ENCODE results near the gene C7orf57.
"Not testable (repeated sequence)": the region's sequence is repeated elsewhere in the genome, so short reads cannot be mapped to it uniquely, and the experiment has no call there.

Gene C7orf57

DNA sequence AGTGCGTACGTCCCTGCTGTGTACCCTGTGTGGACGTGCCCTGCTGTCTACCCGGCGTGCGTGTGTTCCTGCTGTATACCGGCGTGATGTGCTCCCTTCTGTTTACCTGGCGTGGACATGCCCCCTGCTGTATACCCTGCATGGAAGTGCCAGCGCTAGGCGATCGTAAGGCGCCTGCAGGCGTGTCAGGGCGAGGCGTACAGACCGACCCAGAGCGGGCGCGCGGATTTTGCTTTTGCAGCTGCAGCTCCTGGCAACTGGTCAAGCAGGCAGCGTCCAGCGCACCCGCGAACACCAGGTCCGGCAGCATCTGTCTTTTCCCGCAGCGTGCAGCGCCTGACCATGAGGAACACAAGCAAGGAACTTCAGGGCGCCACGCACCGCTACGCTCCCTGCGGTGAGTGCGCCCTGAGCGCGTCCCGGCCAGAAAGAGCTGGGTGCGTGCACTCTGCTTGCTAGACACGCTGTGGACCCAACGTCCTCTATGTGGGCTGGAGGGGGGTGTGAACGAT, 680 bp downstream of the C7orf57 start:
- no peak for DNase-seq (ENCODE audit: low read depth in 2 of 2)

DNA sequence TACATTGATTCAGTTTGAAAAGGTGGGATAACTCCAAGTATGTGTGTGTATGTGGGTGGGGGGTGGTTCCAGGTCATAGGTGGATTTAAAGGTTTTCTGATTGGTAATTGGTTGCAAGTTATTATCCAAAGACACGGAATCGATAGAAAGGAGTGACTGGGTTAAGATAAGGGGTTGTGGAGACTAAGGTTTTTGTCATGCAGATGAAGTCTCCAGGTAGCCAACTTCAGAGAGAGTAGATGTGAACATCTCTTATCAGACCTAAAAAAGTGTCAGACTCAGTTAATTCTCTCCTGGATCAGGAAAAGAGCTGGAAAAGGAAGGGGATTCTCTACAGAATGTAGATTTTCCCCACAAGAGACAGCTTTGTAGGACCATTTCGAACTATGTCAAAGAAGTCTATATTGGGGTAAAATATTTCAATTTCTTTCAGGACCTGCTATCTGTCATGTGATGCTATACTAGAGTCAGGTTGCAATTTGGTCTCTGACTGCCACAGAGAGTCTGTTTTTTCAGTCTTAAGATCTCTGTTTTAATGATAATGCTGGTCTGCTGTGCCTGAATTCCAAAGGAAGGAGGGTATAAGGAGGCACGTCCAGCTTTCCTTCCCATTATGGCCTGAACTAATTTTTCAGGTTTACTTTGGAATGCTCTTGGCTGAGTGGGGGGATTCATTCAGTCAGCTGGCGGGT, 3.6 kb downstream of the C7orf57 start:
- DNase-seq (ENCODE audit: low read depth in 2 of 2) = no peak

DNA sequence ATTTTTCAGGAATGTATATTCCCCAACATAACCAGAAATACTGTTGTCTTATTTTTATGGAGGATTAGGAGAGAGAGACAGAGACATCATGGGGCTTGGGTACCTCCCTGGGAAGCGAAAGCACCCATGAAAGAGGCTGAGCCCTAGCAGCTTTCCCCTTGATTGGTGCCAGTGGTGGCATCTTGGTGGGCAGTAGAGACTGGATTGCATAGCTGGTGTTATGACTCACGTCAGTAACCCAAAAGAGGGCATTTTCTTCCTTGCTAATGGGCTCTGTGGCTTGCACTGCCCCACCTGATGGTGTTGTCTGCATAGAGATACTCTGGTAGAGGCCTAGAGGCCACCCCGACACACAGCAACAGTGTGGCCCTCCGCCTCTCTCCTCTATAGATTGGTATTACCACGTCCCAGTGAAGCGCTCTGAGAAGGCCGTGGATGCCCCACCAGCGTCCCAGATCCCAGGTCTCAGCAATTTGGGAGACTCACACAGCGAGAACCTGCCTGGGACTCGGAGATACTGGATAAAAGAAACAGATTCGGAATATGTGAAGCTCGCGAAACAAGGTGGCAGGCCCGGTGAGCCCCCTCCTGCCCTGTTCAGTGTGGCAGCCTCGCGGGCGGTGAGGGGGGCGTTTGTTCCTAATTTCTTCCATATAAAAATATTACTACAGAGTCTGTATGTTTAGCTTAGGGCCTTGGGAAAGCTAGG, 5.8 kb downstream of the C7orf57 start:
- no peak for DNase-seq (ENCODE audit: low read depth in 2 of 2)

DNA sequence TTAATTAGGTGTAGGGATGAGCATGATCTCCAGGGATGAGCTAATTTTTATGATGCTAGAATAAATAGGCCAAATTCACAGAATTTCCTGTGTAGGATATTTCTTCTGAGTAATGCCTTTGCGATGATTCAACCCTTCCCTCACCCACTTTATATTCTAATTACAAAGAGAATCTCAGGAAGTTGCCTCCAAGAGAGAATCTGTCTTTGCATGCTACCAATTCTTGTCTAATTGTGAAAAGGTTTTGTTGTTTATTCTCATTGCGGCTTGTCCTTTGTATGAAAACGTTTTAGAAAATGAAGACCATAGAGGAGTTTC, 6.3 kb downstream of the C7orf57 start:
- DNase-seq (ENCODE audit: low read depth in 2 of 2) = peak; percentile 49 to 56

DNA sequence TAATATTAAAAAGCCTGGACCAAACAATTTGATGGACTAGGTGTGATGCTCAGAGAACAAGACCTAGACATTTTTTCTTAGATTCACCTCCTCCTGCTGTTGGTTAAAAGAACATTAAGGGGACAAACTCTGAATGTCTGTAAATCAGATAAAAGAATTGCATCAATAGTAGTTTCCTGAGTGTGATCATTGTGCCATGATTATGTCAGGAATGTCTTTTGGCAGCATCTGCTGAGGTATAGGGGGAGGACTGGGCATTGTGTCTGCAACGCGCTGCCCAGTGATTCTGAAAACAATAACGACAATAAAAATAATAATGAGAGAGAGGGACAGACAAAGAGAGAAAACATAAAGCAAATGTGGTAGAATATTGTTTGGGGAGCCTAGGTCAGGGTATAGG, 6.9 kb downstream of the C7orf57 start:
- DNase-seq (ENCODE audit: low read depth in 2 of 2) = no peak

DNA sequence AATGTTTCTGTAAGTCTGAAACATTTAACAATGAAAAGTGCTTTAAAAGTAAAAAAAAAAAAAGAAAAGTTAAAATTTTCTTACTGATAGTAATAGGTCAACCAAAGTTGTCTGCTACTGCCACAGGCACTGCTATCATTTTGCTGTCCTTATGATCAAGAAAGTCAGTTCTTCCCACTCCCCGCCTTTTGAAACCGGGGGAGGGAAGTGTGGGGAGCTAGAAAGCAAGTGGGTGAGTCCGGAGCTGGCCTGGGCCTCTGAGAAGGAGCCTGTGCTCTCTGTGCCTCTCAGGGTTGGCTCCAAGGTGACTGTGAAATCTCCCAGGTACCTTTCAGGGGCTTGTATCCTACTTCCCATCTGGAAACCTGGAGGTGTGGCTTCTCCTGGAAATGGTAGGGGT, 7.3 kb downstream of the C7orf57 start:
- DNase-seq (ENCODE audit: low read depth in 2 of 2) = no peak

DNA sequence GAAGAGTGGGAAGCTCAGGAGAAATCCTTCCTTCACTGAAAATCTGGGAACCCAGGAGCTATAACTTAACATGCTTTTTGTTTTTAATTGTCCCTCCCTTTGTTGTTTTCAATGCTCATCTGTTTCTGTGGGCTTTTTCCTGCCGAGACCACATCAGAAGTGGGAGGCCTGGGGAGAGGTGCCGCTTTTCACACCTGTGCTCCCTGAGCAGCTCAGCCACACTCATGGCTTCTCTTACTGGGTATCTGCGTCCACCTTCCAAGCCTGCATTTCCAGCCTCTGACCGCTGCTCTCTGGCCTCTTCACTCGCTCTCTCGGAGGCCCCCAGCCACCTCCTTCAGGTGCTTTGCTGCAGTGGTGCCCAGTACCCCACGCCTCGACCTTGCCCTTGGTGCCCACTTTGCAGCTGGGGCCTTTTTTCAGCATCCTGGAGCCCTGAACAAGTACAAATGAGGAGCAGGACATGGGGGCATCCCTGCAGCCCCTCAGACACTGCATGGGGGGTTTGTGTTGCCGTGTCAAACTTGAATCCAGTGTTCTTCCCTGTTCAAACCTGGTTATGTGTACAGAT, 9.9 kb downstream of the C7orf57 start:
- no peak for DNase-seq (ENCODE audit: low read depth in 2 of 2)

DNA sequence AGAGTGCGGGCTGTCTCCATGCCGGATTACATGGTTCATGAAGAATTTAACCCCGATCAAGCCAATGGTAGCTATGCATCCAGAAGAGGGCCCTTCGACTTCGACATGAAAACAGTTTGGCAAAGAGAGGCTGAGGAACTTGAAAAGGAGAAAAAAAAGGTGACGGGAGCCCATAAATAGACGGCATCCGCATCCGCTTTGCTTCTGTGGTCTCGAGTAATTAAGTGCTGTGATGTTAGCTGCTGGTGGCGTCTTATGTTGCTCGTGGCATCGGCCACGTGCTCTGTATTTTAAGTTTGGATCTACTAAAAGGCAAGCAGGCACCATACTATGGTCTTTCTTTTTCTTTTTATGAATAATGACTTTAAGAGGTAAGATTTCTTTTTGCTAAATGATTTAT, 11.1 kb downstream of the C7orf57 start:
- no peak for DNase-seq (ENCODE audit: low read depth in 2 of 2)

DNA sequence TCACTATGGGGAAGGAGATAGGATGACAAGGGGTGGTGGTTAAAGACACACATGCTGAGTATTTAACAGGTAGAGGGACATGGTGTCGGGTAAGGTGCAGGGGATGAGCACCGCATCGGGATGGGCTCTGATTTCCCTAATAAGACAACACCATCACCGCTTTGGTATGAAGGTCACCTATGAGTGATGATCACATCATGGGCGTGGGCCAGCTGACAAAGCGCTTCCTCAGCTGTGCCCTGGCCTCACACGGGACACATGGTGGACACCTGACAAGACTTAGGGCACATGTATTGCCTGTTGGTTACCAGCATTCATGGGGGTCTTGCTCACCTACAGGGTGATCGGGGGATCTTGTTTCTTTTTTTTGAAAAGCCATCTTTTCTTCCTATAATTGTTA, 12.8 kb downstream of the C7orf57 start:
- no peak for DNase-seq (ENCODE audit: low read depth in 2 of 2)

DNA sequence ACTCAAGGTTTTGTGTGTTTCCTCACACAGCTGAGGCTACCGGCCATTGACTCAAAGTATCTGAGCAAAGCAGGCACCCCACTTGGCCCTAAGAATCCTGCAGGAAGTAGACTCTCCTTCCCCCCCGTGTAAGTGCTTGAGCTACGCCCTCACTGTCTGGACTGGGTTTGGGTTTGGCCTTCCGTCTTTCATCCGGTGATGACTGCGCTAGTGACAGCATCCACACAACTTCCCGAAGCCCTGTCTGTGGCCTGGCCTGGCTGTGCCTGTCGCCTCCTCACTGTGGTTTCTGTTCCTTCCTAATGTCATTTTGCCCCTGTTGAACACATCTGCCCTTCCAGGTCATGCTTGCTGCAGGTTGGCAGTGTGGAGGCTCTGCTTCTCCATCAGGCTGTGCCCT, 14.5 kb downstream of the C7orf57 start:
- DNase-seq (ENCODE audit: low read depth in 2 of 2) = no peak

DNA sequence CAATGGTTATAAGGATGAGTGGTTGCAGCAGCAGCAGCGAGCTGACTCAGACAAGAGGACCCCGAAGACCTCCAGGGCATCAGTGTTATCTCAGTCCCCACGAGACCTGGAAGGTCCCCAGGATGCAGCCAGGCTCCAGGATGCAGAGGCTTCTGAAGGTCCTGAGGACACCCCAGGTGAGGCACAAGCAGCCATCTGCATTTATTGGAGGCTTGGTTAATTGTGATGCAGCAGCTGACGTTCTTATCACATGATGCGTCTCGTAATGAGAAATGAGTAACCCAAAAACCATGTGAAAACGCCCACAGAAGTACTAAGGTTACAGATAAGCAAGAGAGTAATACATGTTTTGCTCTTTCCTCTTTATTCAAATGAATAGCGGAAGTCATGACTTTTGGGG, 17.4 kb downstream of the C7orf57 start:
- DNase-seq (ENCODE audit: low read depth in 2 of 2) = no peak

DNA sequence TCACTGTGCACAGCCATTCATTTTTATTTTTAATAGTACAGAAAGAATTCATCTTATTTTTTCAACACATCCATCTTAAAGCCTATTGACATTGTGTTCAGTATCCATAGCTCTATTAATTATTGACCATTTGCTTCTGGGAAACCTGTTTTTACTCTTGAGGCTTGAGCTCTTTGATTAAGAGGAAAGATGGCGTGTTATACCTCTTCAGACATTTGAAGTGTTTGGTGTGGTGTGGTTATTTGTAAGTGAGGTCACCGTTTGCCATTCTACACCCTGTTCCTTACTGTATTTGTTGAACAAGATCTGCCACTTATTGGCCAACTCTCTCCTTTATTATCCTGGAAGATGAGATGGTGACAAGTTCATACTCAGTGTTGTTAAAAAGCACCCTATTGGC, 18.4 kb downstream of the C7orf57 start:
- DNase-seq (ENCODE audit: low read depth in 2 of 2) = no peak

DNA sequence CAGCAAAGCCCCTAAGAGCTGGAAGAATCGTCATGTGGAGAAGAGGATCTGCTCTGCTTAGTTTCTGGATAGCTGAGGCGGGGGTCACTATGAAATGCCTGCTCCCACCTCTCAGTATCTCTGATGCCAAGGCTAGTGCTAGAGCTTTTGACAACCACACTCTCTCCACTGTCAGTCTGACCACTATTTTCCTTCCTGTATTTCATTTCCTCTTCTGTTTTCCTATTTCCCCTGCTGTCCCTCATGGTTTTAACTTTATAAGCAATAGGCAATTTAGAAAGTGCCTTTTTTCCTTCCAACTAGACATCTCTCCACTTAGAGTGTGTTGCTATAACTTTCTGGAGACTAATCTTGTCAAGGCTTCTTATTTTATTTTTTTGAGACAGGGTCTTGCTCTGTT, 23.6 kb downstream of the C7orf57 start:
- no peak for DNase-seq (ENCODE audit: low read depth in 2 of 2)

DNA sequence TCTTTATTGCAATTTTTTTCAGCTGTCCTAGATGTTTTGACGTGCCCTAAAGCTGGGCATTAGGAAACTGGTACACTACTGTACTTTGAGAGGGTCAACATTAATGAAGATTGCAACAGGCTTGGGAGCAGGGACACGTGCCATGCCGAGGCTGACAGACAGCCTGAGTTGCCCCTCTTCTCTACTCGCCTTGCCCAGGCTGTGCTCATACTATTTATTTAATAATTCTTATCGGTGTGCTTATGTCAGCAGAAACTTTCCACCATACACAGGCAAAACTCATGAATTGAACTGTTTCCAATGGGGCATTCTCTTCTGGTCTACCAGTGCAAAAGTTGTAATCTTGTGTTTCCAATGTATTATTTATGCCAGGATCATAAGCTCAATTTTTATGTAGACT, 24.4 kb downstream of the C7orf57 start:
- DNase-seq (ENCODE audit: low read depth in 2 of 2) = no peak

DNA sequence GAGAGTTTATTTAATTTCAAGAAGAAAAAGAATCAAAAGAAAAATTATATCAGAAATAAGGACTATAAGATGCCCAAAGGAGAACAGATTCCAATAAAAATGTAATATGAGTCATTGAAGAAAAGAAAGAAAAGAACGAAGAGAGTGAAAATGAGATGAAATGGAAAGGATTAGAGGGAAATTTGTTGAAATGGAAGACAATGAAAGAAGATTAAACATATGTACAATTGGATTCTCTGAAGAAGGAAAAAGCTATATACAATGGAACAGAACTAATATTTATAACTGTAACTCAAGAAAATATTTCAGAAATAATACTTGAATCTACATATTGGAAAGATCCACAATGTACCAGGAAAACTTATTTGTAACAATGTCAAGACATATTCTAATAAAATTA, 28.6 kb downstream of the C7orf57 start:
- DNase-seq (ENCODE audit: low read depth in 2 of 2) = no peak

DNA sequence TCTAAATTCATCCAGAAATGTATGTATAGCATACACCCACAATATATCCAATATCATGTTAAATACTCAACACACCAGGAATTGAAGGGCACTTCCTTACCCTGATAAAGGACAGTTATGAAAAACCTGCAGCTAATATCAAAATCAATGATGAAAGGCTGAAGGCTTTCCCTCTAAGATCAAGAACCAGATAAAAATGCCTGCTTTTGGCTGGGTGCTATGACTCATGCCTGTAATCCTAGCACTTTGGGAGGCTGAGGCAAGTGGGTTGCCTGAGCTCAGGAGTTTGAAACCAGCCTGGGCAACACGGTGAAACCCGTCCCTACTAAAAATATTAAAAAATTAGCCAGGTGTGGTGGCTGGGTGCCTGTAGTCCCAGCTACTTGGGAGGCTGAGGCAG, 32.1 kb downstream of the C7orf57 start:
- DNase-seq (ENCODE audit: low read depth in 2 of 2) = no peak

DNA sequence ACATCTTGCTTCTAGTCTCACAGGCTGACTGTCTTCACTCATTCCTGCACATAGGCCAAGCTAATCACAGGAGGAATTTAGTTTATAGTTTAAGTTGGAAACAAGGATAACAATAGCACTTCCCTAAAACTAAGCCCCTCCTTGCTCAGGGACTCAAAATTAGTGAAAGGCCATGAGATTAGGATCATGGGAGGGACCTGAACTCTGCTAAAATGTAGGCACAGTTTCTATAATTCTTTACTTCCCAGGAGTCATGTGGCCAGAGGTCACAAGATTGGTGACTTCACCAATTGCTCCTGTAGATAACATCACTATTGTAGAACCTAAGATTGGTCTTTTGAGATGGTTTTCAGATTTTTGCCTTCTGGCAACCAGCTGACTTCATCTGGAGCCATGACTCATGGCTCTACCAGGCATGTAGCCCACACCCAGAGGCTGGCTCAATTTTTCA, 38.9 kb downstream of the C7orf57 start:
- DNase-seq (ENCODE audit: low read depth in 2 of 2) = no peak

DNA sequence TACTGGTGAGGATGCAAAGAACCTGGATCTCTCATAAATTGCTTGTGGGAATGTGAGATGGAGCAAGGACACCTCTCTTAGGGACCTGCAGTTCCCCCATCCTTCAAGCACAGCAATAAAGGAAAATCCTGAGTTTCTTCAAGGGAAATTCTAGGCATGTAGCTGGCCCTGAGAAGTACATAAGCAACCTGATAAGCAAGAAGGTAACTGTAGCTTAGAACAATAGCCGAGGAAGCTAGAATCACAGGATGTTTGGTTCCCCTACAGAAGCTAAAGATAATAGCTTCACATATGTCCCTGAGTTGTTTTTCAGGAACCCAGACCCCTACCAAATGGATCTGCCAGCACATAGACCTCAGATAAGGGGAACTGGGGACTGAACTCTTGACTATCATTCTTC, 42.1 kb downstream of the C7orf57 start:
- DNase-seq (ENCODE audit: low read depth in 2 of 2) = no peak

DNA sequence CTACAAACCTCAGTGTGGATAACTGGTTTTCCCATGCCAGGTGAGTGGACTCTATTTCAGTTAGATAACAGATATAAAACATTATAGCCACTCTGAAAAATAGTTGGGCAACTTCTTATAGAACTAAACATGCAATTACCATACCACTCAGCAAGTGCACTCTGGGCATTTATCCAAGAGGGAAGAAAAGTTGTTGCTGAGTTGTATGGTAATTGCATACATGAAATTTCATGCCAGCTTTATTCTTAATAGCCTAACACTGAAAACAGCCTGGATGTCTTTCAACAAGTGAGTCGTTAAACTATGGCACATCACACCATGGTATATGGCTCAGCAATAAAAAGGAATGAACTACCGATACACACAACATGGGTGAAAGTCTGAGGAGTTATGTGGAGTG, 43.1 kb downstream of the C7orf57 start:
- no peak for DNase-seq (ENCODE audit: low read depth in 2 of 2)

DNA sequence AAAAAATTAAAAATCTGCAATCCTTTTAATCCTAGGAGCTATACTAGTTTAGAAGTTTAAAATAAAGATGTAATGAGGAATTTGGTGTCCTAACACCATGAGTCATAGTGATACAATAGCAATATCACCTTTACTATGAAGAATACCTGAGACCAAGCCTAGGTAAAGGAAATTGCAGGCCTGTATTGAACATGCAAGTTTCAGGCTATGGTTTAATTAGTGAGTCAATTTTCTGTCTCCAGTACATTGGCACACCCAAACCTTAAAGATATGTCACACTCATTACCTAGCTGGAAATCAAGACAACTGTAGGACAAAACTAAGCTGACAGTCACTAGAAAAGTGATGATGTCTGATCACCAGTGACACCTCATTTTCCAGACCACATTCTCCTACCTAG, 47.0 kb downstream of the C7orf57 start:
- not testable (repeated sequence) for DNase-seq (ENCODE audit: low read depth in 2 of 2)

DNA sequence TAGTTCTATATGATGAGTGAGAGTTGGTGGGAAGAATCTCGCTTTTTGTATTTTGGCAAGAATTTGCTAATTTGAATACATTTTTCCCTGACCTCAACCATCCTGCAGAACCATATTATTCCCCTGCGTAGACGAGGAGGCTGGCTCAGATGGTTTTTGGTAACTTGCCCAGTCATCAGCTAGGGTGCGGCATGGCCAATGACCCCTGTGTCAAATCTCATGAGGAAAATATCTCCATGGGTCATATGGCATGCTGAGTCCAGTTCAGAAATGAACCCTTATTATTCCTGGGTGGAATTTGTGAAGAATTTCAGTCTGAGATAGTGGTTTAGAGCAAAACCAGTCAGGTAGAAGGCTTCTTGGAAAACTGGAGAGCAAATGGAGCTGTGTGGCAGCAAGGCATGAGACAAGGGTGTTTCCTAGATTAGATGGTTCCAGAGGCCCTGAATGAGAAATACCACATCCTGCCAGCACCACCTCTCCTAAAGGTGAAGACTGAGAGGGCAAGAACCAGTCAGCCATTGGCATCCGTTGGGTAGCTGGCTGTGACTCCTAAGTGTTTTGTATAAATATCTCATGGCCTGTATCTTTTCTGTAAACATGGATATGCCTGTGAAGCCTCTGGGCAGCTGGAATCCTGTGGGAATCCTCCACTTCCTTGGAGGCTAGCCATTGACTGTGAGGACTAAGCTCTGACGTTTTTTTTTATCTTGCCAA, 47.9 kb downstream of the C7orf57 start:
- DNase-seq (ENCODE audit: low read depth in 2 of 2) = no peak

DNA sequence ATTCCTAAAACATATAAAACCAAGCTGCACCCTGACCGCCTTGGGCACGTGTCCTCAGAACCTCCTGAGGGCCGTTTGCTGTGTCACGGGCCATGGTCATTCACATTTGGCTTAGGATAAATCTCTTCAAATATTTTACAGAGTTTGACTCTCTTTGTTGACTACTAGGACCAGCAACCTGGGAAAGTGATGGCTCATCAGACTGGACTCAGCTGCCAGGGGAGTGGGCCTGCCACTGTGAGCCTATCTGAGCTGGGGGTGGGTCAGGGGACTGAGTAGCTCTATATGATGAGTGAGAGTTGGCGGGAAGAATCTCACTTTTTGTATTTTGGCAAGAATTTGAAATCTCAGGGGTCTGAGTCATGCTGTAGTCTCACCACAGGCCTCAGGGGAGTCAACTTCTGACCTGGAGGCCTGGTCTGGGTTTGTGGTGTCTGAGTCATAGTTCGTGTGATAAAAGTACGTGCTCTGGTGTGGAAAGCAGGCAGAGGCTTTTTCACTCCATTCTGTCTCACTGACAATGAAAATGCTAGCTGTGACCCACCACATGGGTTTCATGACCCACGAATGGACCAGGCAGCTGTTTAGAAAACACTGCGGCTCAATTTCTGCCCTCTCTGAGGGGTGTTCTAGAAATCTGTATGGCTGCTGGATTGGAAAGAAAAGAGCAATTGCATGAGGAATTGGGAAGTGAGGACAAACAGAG, 49.5 kb downstream of the C7orf57 start:
- peak; percentile 97 for DNase-seq (ENCODE audit: low read depth in 2 of 2)

All from fibroblast of skin of left quadriceps (primary cell).